K562 (cell line): ENCODE results near the gene NDFIP1.

Experiments
- EHMT2 ChIP-seq: fragments of 450-650 bp; IDR thresholded peaks from 2 replicates; pipeline ENCODE4 v1.6.1; 2018; ENCODE audit warnings: antibody characterized with exemption
- GABPA ChIP-seq: fragments of 200-800 bp; sonication (Bioruptor generic); conservative IDR thresholded peaks from 2 replicates; pipeline ENCODE4 v1.6.1; 2016; ENCODE audit warnings: low read depth, missing genetic modification characterization, missing compliant biosample characterization
- HIVEP1 ChIP-seq: fragments of 250-450 bp; sonication (Bioruptor Pico); IDR thresholded peaks from 2 replicates; pipeline ENCODE4 v1.4.0; 2020; ENCODE audit warnings: mild to moderate bottlenecking
- JUND ChIP-seq, 2 experiments: IDR thresholded peaks; 2 replicates in 1 of 2; 3 replicates in 1 of 2; pipeline ENCODE4 v1.6.1; 2011; ENCODE audit warnings: borderline replicate concordance in 2 of 2, low read depth in 2 of 2, low read length in 2 of 2, improper control_type of control experiment in 1 of 2, missing biosample characterization in 1 of 2, missing genetic modification characterization in 1 of 2, missing genetic modification reagents in 1 of 2
- NR2C2 ChIP-seq, 2 experiments: fragments of 200-800 bp in 1 of 2; sonication (Bioruptor generic) in 1 of 2; sonication (generic) in 1 of 2; formaldehyde crosslinking in 1 of 2; IDR thresholded peaks; 2 replicates each; pipeline versions ENCODE4 v1.6.1 to v1.8.0; 2016 to 2022; ENCODE audit warnings: mild to moderate bottlenecking in 1 of 2, missing compliant biosample characterization in 1 of 2, missing genetic modification characterization in 1 of 2, missing genetic modification reagents in 1 of 2
- SMARCA4 ChIP-seq: fragments of 450-650 bp; IDR thresholded peaks from 2 replicates; pipeline ENCODE4 v1.6.1; 2016
- SP1 ChIP-seq: sonication (generic); formaldehyde crosslinking; IDR thresholded peaks from 2 replicates; pipeline ENCODE4 v1.8.1; 2022; ENCODE audit warnings: mild to moderate bottlenecking, missing genetic modification reagents
- YY1 ChIP-seq, 3 experiments: IDR thresholded peaks; 2 replicates each; pipeline ENCODE4 v1.6.1; 2011; ENCODE audit warnings: low read length in 2 of 3, mild to moderate bottlenecking in 2 of 3, moderate library complexity in 2 of 3, borderline replicate concordance in 1 of 3, control low read depth in 1 of 3, low read depth in 1 of 3; ENCODE audit not compliant: insufficient read depth in 3 of 3, insufficient replicate concordance in 2 of 3, control insufficient read depth in 1 of 3, insufficient read length in 1 of 3; ENCODE audit errors: extremely low read depth in 1 of 3

DNA sequence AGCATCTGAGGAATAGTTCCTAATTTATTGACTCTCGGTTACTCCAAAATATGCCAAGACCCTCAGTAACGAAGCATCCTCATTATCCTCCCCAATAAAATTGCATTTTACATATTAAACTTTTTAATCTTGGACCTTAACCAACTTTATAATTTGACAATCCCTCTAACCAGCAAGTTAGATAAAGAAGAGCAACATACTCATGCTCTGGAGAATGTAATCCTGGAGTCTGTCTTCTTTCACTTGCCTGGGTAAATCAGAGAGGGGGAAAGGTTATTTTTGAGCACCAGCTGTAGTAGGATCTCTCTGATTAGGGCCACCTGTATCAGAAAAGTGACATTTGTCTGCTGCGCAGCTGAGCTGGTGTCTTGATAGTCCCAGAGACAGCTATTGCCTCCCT lies 59.8 kb downstream of the NDFIP1 start:
- no peak for TF ChIP-seq EHMT2
- no peak for TF ChIP-seq SMARCA4
- no peak for TF ChIP-seq YY1 (IDR thresholded peaks at IDR 0.05; ENCODE audit: borderline replicate concordance in 1 of 3, control insufficient read depth in 1 of 3, extremely low read depth in 1 of 3, insufficient read depth in 3 of 3, insufficient read length in 1 of 3, insufficient replicate concordance in 2 of 3, low read depth in 1 of 3, low read length in 2 of 3)
- TF ChIP-seq JUND (IDR thresholded peaks at IDR 0.05; ENCODE audit: borderline replicate concordance, low read depth, low read length), result no peak
- no peak for TF ChIP-seq JUND (tag; IDR thresholded peaks at IDR 0.05; ENCODE audit: borderline replicate concordance, low read depth, low read length)
- TF ChIP-seq SP1 (CRISPR knock-in tag), result no peak
- TF ChIP-seq GABPA (tag), result no peak
- no peak for TF ChIP-seq HIVEP1
- TF ChIP-seq NR2C2 (CRISPR knock-in tag; IDR thresholded peaks at IDR 0.05), result no peak
- no peak for TF ChIP-seq NR2C2 (tag; IDR thresholded peaks at IDR 0.05)
